Measurements from ENCODE around the gene MRPL38.
"Not testable (repeated sequence)": the region's sequence is repeated elsewhere in the genome, so short reads cannot be mapped to it uniquely, and the experiment has no call there.

Gene MRPL38

DNA sequence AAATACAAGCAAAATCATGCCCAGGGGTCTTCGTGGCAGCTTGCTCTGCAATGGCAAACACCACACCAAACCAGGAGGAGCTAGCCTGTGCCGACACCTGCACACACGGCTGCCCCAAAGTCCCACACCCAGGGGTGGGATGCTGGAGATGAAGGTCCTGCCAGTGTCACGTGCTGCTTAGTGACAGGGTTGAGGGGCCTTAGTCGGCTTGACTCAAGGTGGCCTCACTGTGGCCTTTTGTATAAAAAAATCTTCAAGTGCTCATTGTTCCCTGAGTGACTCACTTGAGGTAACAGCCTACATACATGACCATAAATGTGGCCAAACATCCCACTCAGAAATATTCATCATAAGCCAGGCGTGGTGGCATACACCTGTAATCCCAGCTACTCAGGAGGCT, 15.2 kb downstream of the MRPL38 start:
- DNase-seq (ENCODE audit: low spot score), result no peak

GRCh38 chr17:75888484-75888883, 16.2 kb downstream of the MRPL38 start:
- TF ChIP-seq, protein P1, sequence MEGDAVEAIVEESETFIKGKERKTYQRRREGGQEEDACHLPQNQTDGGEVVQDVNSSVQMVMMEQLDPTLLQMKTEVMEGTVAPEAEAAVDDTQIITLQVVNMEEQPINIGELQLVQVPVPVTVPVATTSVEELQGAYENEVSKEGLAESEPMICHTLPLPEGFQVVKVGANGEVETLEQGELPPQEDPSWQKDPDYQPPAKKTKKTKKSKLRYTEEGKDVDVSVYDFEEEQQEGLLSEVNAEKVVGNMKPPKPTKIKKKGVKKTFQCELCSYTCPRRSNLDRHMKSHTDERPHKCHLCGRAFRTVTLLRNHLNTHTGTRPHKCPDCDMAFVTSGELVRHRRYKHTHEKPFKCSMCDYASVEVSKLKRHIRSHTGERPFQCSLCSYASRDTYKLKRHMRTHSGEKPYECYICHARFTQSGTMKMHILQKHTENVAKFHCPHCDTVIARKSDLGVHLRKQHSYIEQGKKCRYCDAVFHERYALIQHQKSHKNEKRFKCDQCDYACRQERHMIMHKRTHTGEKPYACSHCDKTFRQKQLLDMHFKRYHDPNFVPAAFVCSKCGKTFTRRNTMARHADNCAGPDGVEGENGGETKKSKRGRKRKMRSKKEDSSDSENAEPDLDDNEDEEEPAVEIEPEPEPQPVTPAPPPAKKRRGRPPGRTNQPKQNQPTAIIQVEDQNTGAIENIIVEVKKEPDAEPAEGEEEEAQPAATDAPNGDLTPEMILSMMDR (IDR thresholded peaks at IDR 0.05; ENCODE audit: extremely low read depth, missing control alignments), result no peak
- no peak for DNase-seq (ENCODE audit: low spot score)

More for the DNA sequence above, 15.2 kb downstream of the MRPL38 start:
- TF ChIP-seq, protein P1 (IDR thresholded peaks at IDR 0.05; ENCODE audit: extremely low read depth, missing control alignments), result no peak

- not testable (repeated sequence) for DNase-seq (ENCODE audit: low spot score)
These were observed 18.8 kb downstream of the MRPL38 start for GRCh38 chr17:75885860-75886259.

GRCh38 chr17:75885431-75885830, 19.3 kb downstream of the MRPL38 start:
- DNase-seq (ENCODE audit: low spot score), result no peak
- TF ChIP-seq, protein P1 (IDR thresholded peaks at IDR 0.05; ENCODE audit: extremely low read depth, missing control alignments), result no peak

DNA sequence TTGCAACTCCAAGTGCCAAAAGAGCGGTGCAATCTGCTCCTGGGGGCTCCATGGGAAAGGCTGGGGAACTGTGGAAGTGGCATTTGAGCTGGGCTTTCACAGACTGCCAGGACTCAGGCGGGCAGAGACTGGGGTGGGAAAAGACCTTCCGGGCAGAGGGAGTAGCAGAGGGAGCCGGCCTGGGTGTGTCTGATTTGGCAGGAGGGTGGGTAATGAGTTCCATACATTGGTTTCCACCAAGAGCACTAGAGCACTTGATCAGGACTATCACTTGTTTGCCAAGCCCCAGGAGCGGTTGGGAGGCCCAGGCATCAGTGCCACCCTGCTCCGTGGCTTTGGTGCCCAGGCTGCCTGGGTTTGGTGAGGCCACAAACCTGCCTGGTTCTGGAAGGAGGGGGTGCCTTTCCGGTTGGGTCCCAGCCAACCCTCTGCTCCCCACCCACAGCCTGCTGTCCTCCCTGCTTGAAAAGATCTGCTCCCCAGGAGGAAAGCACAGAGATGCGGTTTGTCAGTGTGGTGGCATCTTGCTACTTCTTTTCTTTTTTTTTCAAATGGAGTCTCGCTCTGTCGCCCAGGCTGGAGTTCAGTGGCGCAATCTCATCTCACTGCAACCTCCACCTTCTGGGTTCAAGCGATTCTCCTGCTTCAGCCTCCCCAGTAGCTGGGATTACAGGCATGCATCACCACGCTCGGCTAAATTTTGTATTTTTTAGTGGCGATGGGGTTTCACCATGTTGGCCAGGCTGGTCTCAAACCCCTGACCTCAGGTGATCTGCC, 22.8 kb downstream of the MRPL38 start:
- TF ChIP-seq, protein P1 (IDR thresholded peaks at IDR 0.05; ENCODE audit: extremely low read depth, missing control alignments), result no peak
- DNase-seq (ENCODE audit: low spot score), result no peak

- no peak for DNase-seq (ENCODE audit: low spot score)
- TF ChIP-seq, protein P1 (IDR thresholded peaks at IDR 0.05; ENCODE audit: extremely low read depth, missing control alignments), result no peak
These were observed 24.4 kb downstream of the MRPL38 start for GRCh38 chr17:75880266-75880665.

DNA sequence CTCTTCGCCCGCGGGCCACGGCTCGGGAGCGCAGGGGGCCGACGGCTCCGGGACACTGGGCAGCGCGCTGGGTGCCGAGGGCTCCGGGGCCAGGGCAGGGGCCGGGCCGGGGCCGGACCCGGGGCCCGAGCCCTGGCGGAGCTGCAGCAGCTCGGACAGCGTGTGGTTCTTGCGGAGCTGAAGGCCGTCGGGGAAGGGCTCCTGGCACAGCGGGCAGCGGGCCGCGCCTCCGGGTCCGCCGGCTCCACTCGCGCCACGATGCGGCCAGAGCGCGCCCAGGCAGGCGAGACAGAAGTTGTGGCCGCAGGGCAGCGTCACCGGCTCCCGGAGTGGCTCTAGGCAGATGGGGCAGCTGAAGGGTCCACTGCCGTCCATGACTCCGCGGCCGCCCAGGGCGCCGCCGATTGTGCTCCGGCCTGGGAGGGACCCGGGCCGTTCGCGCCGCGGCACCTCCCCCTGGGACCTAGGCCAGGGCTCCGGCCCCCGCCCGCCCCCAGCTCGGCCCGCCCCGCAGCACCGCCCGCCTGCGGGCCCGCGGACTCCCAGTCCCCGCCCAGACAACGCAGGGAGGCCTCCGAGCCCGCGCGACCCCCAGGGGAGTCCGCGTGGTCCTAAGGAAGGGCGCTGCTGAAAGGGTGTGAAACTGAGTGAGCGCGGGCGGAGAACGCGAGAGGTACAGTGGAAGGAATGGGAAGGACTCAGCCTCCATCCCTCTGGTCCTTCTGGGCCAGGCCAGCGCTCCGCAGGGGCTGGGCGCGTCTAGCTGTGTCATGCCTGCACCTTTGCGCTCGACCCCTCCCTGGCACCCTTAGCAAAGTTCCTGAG, 26.3 kb downstream of the MRPL38 start, which contains the start of gene TRIM47:
TRIM47 (minus strand) TSS at position 408 of the 825 bp plus-strand sequence; CDS start at position 375, 33 bp downstream.
- peak; percentile 60 for DNase-seq (ENCODE audit: low spot score)
- TF ChIP-seq, protein P1 (IDR thresholded peaks at IDR 0.05; ENCODE audit: extremely low read depth, missing control alignments), result no peak

Measured in GM20000 (cell line).